BJ (cell line): ENCODE data around the gene PRR5. TPM values are rescaled to one million over a fixed set of nuclear protein-coding genes. Genes with fewer than 3 reads are reported as not detected.

Experiments used
- CTCF ChIA-PET: fragments of 350-600 bp; formaldehyde crosslinking; extraction: SDS; loops from one replicate; lab custom pipeline; 2021; ENCODE audit warnings: antibody characterized with exemption, inconsistent platforms; lab: Yijun Ruan, JAX
- POLR2A ChIA-PET: fragments of 300-600 bp; sonication (Branson Sonifier 250); formaldehyde crosslinking; extraction: SDS; loops from one replicate; lab custom pipeline; 2021; ENCODE audit warnings: antibody characterized with exemption; lab: Charles Lee
- DNase-seq: peaks from one replicate; pipeline ENCODE4 v3.0.0-alpha.2; 2011; ENCODE audit warnings: low read depth
- H3K27me3 ChIP-seq: 2 replicates; pipeline ENCODE4 v1.6.0; 2011; ENCODE audit warnings: low read length; ENCODE audit not compliant: control insufficient read depth, insufficient read depth
- H3K36me3 ChIP-seq: 2 replicates; pipeline ENCODE4 v1.5.1; 2011; ENCODE audit warnings: low read length; ENCODE audit not compliant: control insufficient read depth, insufficient read depth
- H3K4me3 ChIP-seq: 2 replicates; pipeline ENCODE4 v1.5.1; 2011; ENCODE audit warnings: low read depth, mild to moderate bottlenecking, control low read depth, low read length
- CTCF ChIP-seq: IDR thresholded peaks from 2 replicates; pipeline ENCODE4 v1.5.1; 2011; ENCODE audit warnings: low read depth, mild to moderate bottlenecking, control low read depth, inconsistent platforms, low read length, moderate library complexity; ENCODE audit not compliant: insufficient read depth
- polyA plus RNA-seq: library from polyadenylated mRNA; depleted of rRNA; stranded (reverse); fragments of >200 nt; gene quantifications from 2 replicates; pipeline ENCODE4 v1.2.3, GENCODE V29; 2011

PRR5 gene
- polyA plus RNA-seq, 1 experiment: 33.4 TPM

- CTCF ChIA-PET: interaction anchor here (0.6 to 8.6 kb wide), 3 partner anchors 8 to 402 kb away, joined by 3 to 142 read pairs (median 4); no protein-coding TSS in a partner anchor
These were observed 8.9 kb upstream of the PRR5 start for GRCh38 chr22:44693145-44693544.

GRCh38 chr22:44693756-44694155 is 8.2 kb upstream of the PRR5 start:
- POLR2A ChIA-PET: no interaction called here
- TF ChIP-seq CTCF: no peak
- CTCF ChIA-PET: interaction anchor here (0.6 to 8.6 kb wide), 3 partner anchors 8 to 402 kb away, joined by 3 to 142 read pairs (median 75); no protein-coding TSS in a partner anchor
- DNase-seq: no peak
- H3K36me3 ChIP-seq: no peaks in the 10 kb centered on the region
- H3K27me3 ChIP-seq: no peaks in the 10 kb centered on the region
- H3K4me3 ChIP-seq: no peak overlapping the region

More at GRCh38 chr22:44693145-44693544, 8.9 kb upstream of the PRR5 start:
- DNase-seq: no peak
- no peak overlapping the region for H3K4me3 ChIP-seq
- TF ChIP-seq CTCF: no peak
- H3K27me3 ChIP-seq: no peaks in the 10 kb centered on the region
- POLR2A ChIA-PET: no interaction called here
- H3K36me3 ChIP-seq: no peaks in the 10 kb centered on the region

GRCh38 chr22:44697423-44698141 is 4.4 kb upstream of the PRR5 start:
- no peaks in the 10 kb centered on the region for H3K27me3 ChIP-seq
- H3K4me3 ChIP-seq: no peak overlapping the region
- ChIA-PET POLR2A (no interaction called here), CTCF (interaction anchor here (0.6 to 8.6 kb wide), 9 partner anchors 9 to 398 kb away, joined by 3 to 142 read pairs (median 4); no protein-coding TSS in a partner anchor)
- no peak for DNase-seq
- no peaks in the 10 kb centered on the region for H3K36me3 ChIP-seq
- peak; percentile 95 for TF ChIP-seq CTCF

- peak; percentile 98 for DNase-seq
- CTCF ChIA-PET: interaction anchor here (0.6 to 8.6 kb wide), 9 partner anchors 8 to 396 kb away, joined by 3 to 142 read pairs (median 4); no protein-coding TSS in a partner anchor
- Histone ChIP-seq H3K27me3 (no peaks in the 10 kb centered on the region), H3K36me3 (no peaks in the 10 kb centered on the region), H3K4me3 (peak overlapping the region; percentile 9; the same call in 1 of the 2 replicates)
- POLR2A ChIA-PET: interaction anchor here (0.6 to 1.2 kb wide), 5 partner anchors 13 to 706 kb away, joined by 3 to 4 read pairs (median 3); no protein-coding TSS in a partner anchor
- no peak for TF ChIP-seq CTCF
These were observed 3.2 kb upstream of the PRR5 start for GRCh38 chr22:44698531-44699421.
